Stomach (tissue), 9 donors: Measurements from ENCODE around the gene TPCN1. TPM values are rescaled to one million over a fixed set of nuclear protein-coding genes. Genes with fewer than 3 reads are reported as not detected.

Source experiments
- DNase-seq, 2 donors: peaks; one replicate each; pipeline versions ENCODE4 v3.0.0 to v3.0.0-alpha.2; 2013 to 2019
- H3K27ac ChIP-seq, 5 donors: fragments of 200-600 bp in 4 of 5; sonication (generic) in 4 of 5; one replicate each; pipeline ENCODE4 v1.5.1; 2013 to 2019; ENCODE audit warnings: mild to moderate bottlenecking in 1 of 5, moderate library complexity in 1 of 5
- H3K27me3 ChIP-seq, 3 donors: fragments of 200-600 bp; sonication (generic); one replicate each; pipeline ENCODE4 v1.5.1; 2017 to 2019; ENCODE audit warnings: mixed run types in 1 of 3
- H3K36me3 ChIP-seq, 4 donors: fragments of 200-600 bp; sonication (generic); 1 replicate in 3 of 4; 2 replicates in 1 of 4; pipeline ENCODE4 v1.5.1; 2016 to 2019
- H3K4me1 ChIP-seq, 4 donors: fragments of 200-600 bp; sonication (generic); one replicate each; pipeline ENCODE4 v1.5.1; 2016 to 2019
- H3K4me3 ChIP-seq, 4 donors: fragments of 200-600 bp; sonication (generic) in 3 of 4; one replicate each; pipeline ENCODE4 v1.5.1; 2016 to 2019; ENCODE audit warnings: mild to moderate bottlenecking in 1 of 4
- H3K9me3 ChIP-seq, 4 donors: fragments of 200-600 bp; sonication (generic); one replicate each; pipeline ENCODE4 v1.5.1; 2016 to 2019
- EP300 ChIP-seq: sonication (generic); formaldehyde crosslinking; IDR thresholded peaks from one replicate; pipeline ENCODE4 v1.6.1; 2017; ENCODE audit warnings: antibody characterized with exemption
- POLR2A ChIP-seq, 4 donors: fragments of 450-650 bp; IDR thresholded peaks; one replicate each; pipeline ENCODE4 v1.6.1; 2016; ENCODE audit warnings: antibody characterized with exemption in 4 of 4, control low read depth in 2 of 4, mild to moderate bottlenecking in 1 of 4, moderate library complexity in 1 of 4
- POLR2AphosphoS5 ChIP-seq, 3 donors: sonication (generic); formaldehyde crosslinking; IDR thresholded peaks; one replicate each; pipeline ENCODE4 v1.6.1; 2016; ENCODE audit warnings: antibody characterized with exemption in 3 of 3
- WGBS, 5 donors: extraction: QIAGEN DNeasy Blood & Tissue Kit in 3 of 5; methylation state at CpG; one replicate each; pipeline versions ENCODE4 v1.1.5 to v1.1.7; 2013 to 2018; 5-methylcytosine and 5-hydroxymethylcytosine counted together
- intact Hi-C: fragments of 100-400 bp; cut with DNase I; formaldehyde crosslinking; loops from one replicate; pipeline ENCODE4 v1.15.1; 2023; ENCODE audit warnings: low total_unique reads
- polyA plus RNA-seq, 3 donors: library from polyadenylated mRNA; stranded (reverse); fragments of 200-250 nt; gene quantifications; one replicate each; pipeline ENCODE4 v1.2.3, GENCODE V29; 2013
- total RNA-seq, 5 donors: library from RNA; depleted of rRNA; stranded (reverse); fragments of >200 nt; gene quantifications; one replicate each; pipeline versions ENCODE4 v1.1.0 to v1.2.3, GENCODE V29; 2014 to 2016
- TF ChIP-seq, protein P1 (sequence below), 7 experiments: fragments of 450-650 bp in 4 of 7; fragments of 200-600 bp in 3 of 7; sonication (generic) in 3 of 7; IDR thresholded peaks; one replicate each; pipeline ENCODE4 v1.5.1; 2016 to 2019; ENCODE audit warnings: antibody characterized with exemption in 7 of 7, control low read depth in 2 of 7, mild to moderate bottlenecking in 1 of 7
- donor health status: healthy with polysubstance abuse.
- donor health status: Bipolar disorder and iron deficiency.
- donor health status: healthy.

The TPCN1 gene
- total and polyA plus RNA-seq, 8 donors = 5.8 to 78.2 (median 30.2) TPM

GRCh38 chr12:113230315-113231234, 9.3 kb downstream of the TPCN1 start:
- peaks cover 4 to 77% (median 25%) of the 10 kb centered on the region in 4 donors for H3K4me1 ChIP-seq
- peak overlapping the region in 3 of 5 donors; percentile 5 to 61 (median 15) for H3K27ac ChIP-seq
- WGBS, 5 donors = 90 to 95% (median 94%) methylated on average over 15 of the region's 15 CpGs
- H3K27me3 ChIP-seq = no peaks in the 10 kb centered on the region
- H3K4me3 ChIP-seq = no peak overlapping the region
- DNase-seq = no peak
- intact Hi-C loops = no loop called here
- H3K36me3 ChIP-seq = peaks cover 36 to 88% (median 82%) of the 10 kb centered on the region in 4 donors
- H3K9me3 ChIP-seq = no peaks in the 10 kb centered on the region
- TF ChIP-seq EP300 (no peak), POLR2AphosphoS5 (IDR thresholded peaks at IDR 0.05) (no peak), POLR2A (IDR thresholded peaks at IDR 0.05) (no peak)
- TF ChIP-seq, protein P1, sequence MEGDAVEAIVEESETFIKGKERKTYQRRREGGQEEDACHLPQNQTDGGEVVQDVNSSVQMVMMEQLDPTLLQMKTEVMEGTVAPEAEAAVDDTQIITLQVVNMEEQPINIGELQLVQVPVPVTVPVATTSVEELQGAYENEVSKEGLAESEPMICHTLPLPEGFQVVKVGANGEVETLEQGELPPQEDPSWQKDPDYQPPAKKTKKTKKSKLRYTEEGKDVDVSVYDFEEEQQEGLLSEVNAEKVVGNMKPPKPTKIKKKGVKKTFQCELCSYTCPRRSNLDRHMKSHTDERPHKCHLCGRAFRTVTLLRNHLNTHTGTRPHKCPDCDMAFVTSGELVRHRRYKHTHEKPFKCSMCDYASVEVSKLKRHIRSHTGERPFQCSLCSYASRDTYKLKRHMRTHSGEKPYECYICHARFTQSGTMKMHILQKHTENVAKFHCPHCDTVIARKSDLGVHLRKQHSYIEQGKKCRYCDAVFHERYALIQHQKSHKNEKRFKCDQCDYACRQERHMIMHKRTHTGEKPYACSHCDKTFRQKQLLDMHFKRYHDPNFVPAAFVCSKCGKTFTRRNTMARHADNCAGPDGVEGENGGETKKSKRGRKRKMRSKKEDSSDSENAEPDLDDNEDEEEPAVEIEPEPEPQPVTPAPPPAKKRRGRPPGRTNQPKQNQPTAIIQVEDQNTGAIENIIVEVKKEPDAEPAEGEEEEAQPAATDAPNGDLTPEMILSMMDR (IDR thresholded peaks at IDR 0.05) = no peak

DNA sequence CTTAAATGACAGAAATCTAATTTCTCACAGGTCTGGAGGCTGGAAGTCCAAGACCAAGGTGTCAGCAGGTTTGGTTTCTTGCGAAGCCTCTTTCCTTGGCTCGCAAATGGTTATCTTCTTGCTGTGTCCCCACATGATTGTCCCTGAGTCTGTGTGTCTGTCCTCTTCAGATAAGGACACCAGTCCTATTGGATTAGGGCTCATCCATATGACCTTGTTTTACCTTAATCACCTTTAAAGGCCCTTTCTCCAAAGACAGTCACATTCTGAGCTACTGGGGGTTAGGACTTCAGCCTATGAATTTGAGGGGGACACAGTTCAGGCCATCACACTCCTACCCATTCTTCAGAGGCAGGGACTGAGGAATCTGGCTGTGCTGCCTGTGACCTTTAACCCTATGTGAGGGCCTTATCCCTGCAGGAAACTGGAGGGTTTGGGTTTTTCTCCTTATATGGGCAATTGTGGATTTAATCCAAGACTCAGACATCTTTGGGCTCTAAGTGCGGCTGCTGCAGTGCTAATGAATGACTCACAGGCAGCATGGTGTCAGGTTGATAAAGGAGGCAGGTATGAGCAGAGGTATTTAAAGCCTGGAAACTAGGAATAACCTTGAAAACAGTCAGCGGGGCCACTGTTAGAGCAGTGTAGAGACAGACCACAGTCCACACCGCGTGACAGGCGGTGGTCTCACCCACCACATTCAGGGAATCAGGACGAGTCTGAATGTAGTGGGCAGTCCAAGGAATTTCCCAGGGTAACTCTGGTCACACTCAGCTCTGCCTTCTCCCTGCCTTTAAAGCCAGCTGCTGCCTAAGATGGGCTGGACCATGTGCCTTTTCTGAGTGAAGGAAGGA, 10.2 kb downstream of the TPCN1 start:
- H3K36me3 ChIP-seq = peaks cover 36 to 88% (median 82%) of the 10 kb centered on the region in 4 donors

GRCh38 chr12:113232089-113232839, 11.0 kb downstream of the TPCN1 start:
- TF ChIP-seq POLR2A (IDR thresholded peaks at IDR 0.05) (no peak), EP300 (no peak), POLR2AphosphoS5 (IDR thresholded peaks at IDR 0.05) (no peak)
- TF ChIP-seq, protein P1 (IDR thresholded peaks at IDR 0.05) = no peak
- intact Hi-C loops = no loop called here
- WGBS, 5 donors = 87 to 93% (median 90%) methylated on average over 18 of the region's 18 CpGs
- Histone ChIP-seq H3K36me3 (peaks cover 36 to 82% (median 75%) of the 10 kb centered on the region in 4 donors), H3K27me3 (no peaks in the 10 kb centered on the region), H3K9me3 (no peaks in the 10 kb centered on the region), H3K4me3 (no peak overlapping the region), H3K27ac (peak overlapping the region in 3 of 5 donors; percentile 47 to 61 (median 59)), H3K4me1 (peaks cover 4 to 81% (median 26%) of the 10 kb centered on the region in 4 donors)
- DNase-seq = peak in 1 of 2 donors; percentile 15

More for the DNA sequence above, 10.2 kb downstream of the TPCN1 start:
- H3K4me3 ChIP-seq = no peak overlapping the region
- peaks cover 4 to 81% (median 26%) of the 10 kb centered on the region in 4 donors for H3K4me1 ChIP-seq
- intact Hi-C loops = no loop called here
- no peaks in the 10 kb centered on the region for H3K9me3 ChIP-seq
- DNase-seq = no peak
- WGBS, 5 donors = 77 to 90% (median 81%) methylated on average over 8 of the region's 8 CpGs
- H3K27me3 ChIP-seq = no peaks in the 10 kb centered on the region
- TF ChIP-seq POLR2A (IDR thresholded peaks at IDR 0.05) (no peak), EP300 (no peak), POLR2AphosphoS5 (IDR thresholded peaks at IDR 0.05) (no peak)
- TF ChIP-seq, protein P1 (IDR thresholded peaks at IDR 0.05) = no peak
- peak overlapping the region in 2 of 5 donors; percentile 59 to 61 for H3K27ac ChIP-seq
